Stimulated activated CD4-positive, alpha-beta T cell treated with anti-CD3 and anti-CD28 coated beads, Interleukin-2, amount 100 ng/mL, for 24 hours (primary cell): ENCODE data around the gene PLOD3.
A peak's percentile ranks its signal among the peaks of the same experiment; 100 is the strongest.

ENCODE experiments used
- DNase-seq, 2 donors: peaks; one replicate each; pipeline ENCODE4 v3.0.0-alpha.2; 2020

The PLOD3 gene

GRCh38 chr7:101175664-101176063 lies 41.7 kb downstream of the PLOD3 start:
- no peak for DNase-seq

GRCh38 chr7:101174322-101174854 lies 43.0 kb downstream of the PLOD3 start:
- DNase-seq: no peak

- DNase-seq: peak; percentile 69 to 76
These were observed 43.6 kb downstream of the PLOD3 start for GRCh38 chr7:101173752-101174244.

GRCh38 chr7:101172854-101173751 lies 44.3 kb downstream of the PLOD3 start:
- peak in 1 of 2 donors; percentile 41 for DNase-seq

- no peak for DNase-seq
These were observed 45.2 kb downstream of the PLOD3 start for GRCh38 chr7:101172005-101172853.

GRCh38 chr7:101171442-101171837 lies 45.9 kb downstream of the PLOD3 start:
- DNase-seq: no peak

- DNase-seq: no peak
These were observed 46.6 kb downstream of the PLOD3 start for GRCh38 chr7:101170617-101171441.

GRCh38 chr7:101169838-101170551 lies 47.4 kb downstream of the PLOD3 start:
- peak; percentile 85 to 88 for DNase-seq

GRCh38 chr7:101169110-101169837 lies 48.1 kb downstream of the PLOD3 start:
- no peak for DNase-seq

GRCh38 chr7:101168412-101169049 lies 48.9 kb downstream of the PLOD3 start:
- no peak for DNase-seq

- DNase-seq: no peak
These were observed 49.6 kb downstream of the PLOD3 start for GRCh38 chr7:101167645-101168411.

- DNase-seq: no peak
These were observed 50.3 kb downstream of the PLOD3 start for GRCh38 chr7:101166909-101167644.

- DNase-seq: no peak
These were observed 50.8 kb downstream of the PLOD3 start for GRCh38 chr7:101166648-101166908.

GRCh38 chr7:101165958-101166647 lies 51.3 kb downstream of the PLOD3 start:
- DNase-seq: no peak

- DNase-seq: peak; percentile 91 to 95
These were observed 52.1 kb downstream of the PLOD3 start, which contains the start of gene VGF for GRCh38 chr7:101165075-101165957. Gene VGF, minus strand, starts transcription at chr7:101165569. Its CDS starts 726 bp downstream, at chr7:101164843.

- no peak for DNase-seq
These were observed 53.1 kb downstream of the PLOD3 start for GRCh38 chr7:101164071-101164840.
